Neuronal stem cell (in vitro differentiated cells): Measurements from ENCODE around the gene PPP1R8.

Experiments used
- DNase-seq: peaks from one replicate; pipeline ENCODE4 v3.0.0-alpha.2; 2013; ENCODE audit warnings: low spot score
- H2AFZ ChIP-seq: one replicate; pipeline ENCODE4 v1.6.1; 2013; ENCODE audit warnings: mild to moderate bottlenecking, low read length, inconsistent platforms
- H2AK5ac ChIP-seq: 2 replicates; pipeline ENCODE4 v1.6.1; 2013; ENCODE audit warnings: low read depth, mild to moderate bottlenecking, inconsistent platforms, low read length, moderate library complexity, mixed read lengths
- H2BK120ac ChIP-seq: 2 replicates; pipeline ENCODE4 v1.6.1; 2013; ENCODE audit warnings: low read depth, mild to moderate bottlenecking, inconsistent platforms, low read length, moderate library complexity, mixed read lengths
- H2BK12ac ChIP-seq: one replicate; pipeline ENCODE4 v1.6.1; 2013; ENCODE audit warnings: low read length, inconsistent platforms
- H2BK15ac ChIP-seq: 2 replicates; pipeline ENCODE4 v1.6.1; 2013; ENCODE audit warnings: mild to moderate bottlenecking, low read length, inconsistent platforms, mixed read lengths
- H2BK5ac ChIP-seq: one replicate; pipeline ENCODE4 v1.6.1; 2013; ENCODE audit warnings: inconsistent platforms, mild to moderate bottlenecking, low read length, moderate library complexity
- H3K14ac ChIP-seq: one replicate; pipeline ENCODE4 v1.6.1; 2013; ENCODE audit warnings: low read length, inconsistent platforms
- H3K18ac ChIP-seq: 2 replicates; pipeline ENCODE4 v1.6.1; 2013; ENCODE audit warnings: low read length, inconsistent platforms
- H3K23ac ChIP-seq: 2 replicates; pipeline ENCODE4 v1.6.1; 2013; ENCODE audit warnings: low read depth, mild to moderate bottlenecking, mixed read lengths, low read length, inconsistent platforms; ENCODE audit not compliant: poor library complexity
- H3K27ac ChIP-seq: replicated peaks from 3 replicates; pipeline ENCODE4 v1.5.1; 2013; ENCODE audit warnings: low read length, inconsistent platforms
- H3K27me3 ChIP-seq, 3 experiments: 2 replicates each; pipeline ENCODE4 v1.6.1; 2013; ENCODE audit warnings: low read length in 3 of 3, mild to moderate bottlenecking in 2 of 3, inconsistent platforms in 1 of 3, low read depth in 1 of 3, mixed read lengths in 1 of 3, moderate library complexity in 1 of 3; ENCODE audit not compliant: control insufficient read depth in 3 of 3, insufficient read depth in 3 of 3
- H3K36me3 ChIP-seq, 2 donors: replicated peaks in 1 of 2; 2 replicates each; pipeline ENCODE4 v1.6.1; 2013; ENCODE audit warnings: low read length in 2 of 2; ENCODE audit not compliant: control insufficient read depth in 2 of 2, insufficient read depth in 2 of 2
- H3K4ac ChIP-seq: 2 replicates; pipeline ENCODE4 v1.6.1; 2013; ENCODE audit warnings: inconsistent platforms, mild to moderate bottlenecking, low read length, moderate library complexity
- H3K4me1 ChIP-seq, 2 donors: 1 replicate in 1 of 2; 2 replicates in 1 of 2; pipeline ENCODE4 v1.6.1; 2013; ENCODE audit warnings: low read length in 2 of 2, low read depth in 1 of 2; ENCODE audit not compliant: control insufficient read depth in 2 of 2, insufficient read depth in 1 of 2
- H3K4me2 ChIP-seq: one replicate; pipeline ENCODE4 v1.6.1; 2013; ENCODE audit warnings: mild to moderate bottlenecking, low read length, inconsistent platforms; ENCODE audit not compliant: insufficient read depth, poor library complexity, severe bottlenecking
- H3K4me3 ChIP-seq, 2 donors: 2 replicates each; pipeline ENCODE4 v1.5.1; 2013; ENCODE audit warnings: low read length in 2 of 2, mild to moderate bottlenecking in 2 of 2, inconsistent platforms in 1 of 2, moderate library complexity in 1 of 2
- H3K79me1 ChIP-seq: one replicate; pipeline ENCODE4 v1.6.1; 2013; ENCODE audit warnings: low read depth, mild to moderate bottlenecking, inconsistent platforms, low read length, moderate library complexity
- H3K9ac ChIP-seq: one replicate; pipeline ENCODE4 v1.6.1; 2013; ENCODE audit warnings: mild to moderate bottlenecking, low read depth, low read length, inconsistent platforms; ENCODE audit not compliant: poor library complexity
- H3K9me3 ChIP-seq, 2 donors: replicated peaks in 1 of 2; 2 replicates each; pipeline versions ENCODE3 to v1.6.1; 2013; ENCODE audit warnings: low read length in 2 of 2, mild to moderate bottlenecking in 2 of 2, inconsistent platforms in 1 of 2, low read depth in 1 of 2, mixed read lengths in 1 of 2, moderate library complexity in 1 of 2; ENCODE audit not compliant: control insufficient read depth in 2 of 2, insufficient read depth in 1 of 2
- H4K8ac ChIP-seq: one replicate; pipeline ENCODE4 v1.6.1; 2013; ENCODE audit warnings: low read depth, mild to moderate bottlenecking, inconsistent platforms, low read length, moderate library complexity
- H4K91ac ChIP-seq: one replicate; pipeline ENCODE4 v1.6.1; 2013; ENCODE audit warnings: low read length, low read depth, mild to moderate bottlenecking, inconsistent platforms; ENCODE audit not compliant: poor library complexity
- WGBS, 2 donors: extraction: QIAGEN DNeasy Blood & Tissue Kit; methylation state at CpG; one replicate each; pipeline ENCODE4 v1.1.7; 2013; ENCODE audit warnings: missing lambda C conversion rate in 2 of 2, mixed read lengths in 1 of 2; ENCODE audit not compliant: insufficient read length in 2 of 2, insufficient replicate concordance in 1 of 2; ENCODE audit errors: extremely low coverage in 2 of 2; 5-methylcytosine and 5-hydroxymethylcytosine counted together

Gene PPP1R8

GRCh38 chr1:27876341-27877114 is 45.9 kb downstream of the PPP1R8 start:
- Histone ChIP-seq H3K14ac (peak overlapping the region; percentile 4), H3K9ac (peak overlapping the region; percentile 63), H4K91ac (no peak overlapping the region), H2BK120ac (no peak overlapping the region), H3K4me2 (no peak overlapping the region), H3K9me3 (no peaks in the 10 kb centered on the region), H3K23ac (peak overlapping the region; percentile 52), H3K18ac (peak overlapping the region; percentile 59), H3K27ac (no peak overlapping the region), H4K8ac (no peak overlapping the region), H3K4me1 (peaks cover 4 to 5% of the 10 kb centered on the region in 2 donors), H3K27me3 (peaks cover 4 to 14% (median 12%) of the 10 kb centered on the region in 3 experiments), H3K36me3 (no peaks in the 10 kb centered on the region), H2AFZ (no peak overlapping the region), H3K79me1 (no peaks in the 10 kb centered on the region), H3K4ac (peak overlapping the region; percentile 76), H2AK5ac (no peak overlapping the region), H2BK5ac (no peak overlapping the region), H2BK15ac (no peak overlapping the region), H3K4me3 (no peak overlapping the region), H2BK12ac (peak overlapping the region; percentile 63)
- WGBS, 2 donors: no CpG with 5 or more reads among the region's 18 CpGs
- DNase-seq: no peak

GRCh38 chr1:27877115-27877416 is 46.5 kb downstream of the PPP1R8 start:
- no peak overlapping the region for H3K27ac ChIP-seq
- DNase-seq: no peak
- WGBS, 2 donors: no CpG with 5 or more reads among the region's 2 CpGs
- no peaks in the 10 kb centered on the region for H3K9me3 ChIP-seq
- no peak overlapping the region for H2BK15ac ChIP-seq
- H3K9ac ChIP-seq: no peak overlapping the region
- peaks cover 4 to 14% (median 12%) of the 10 kb centered on the region in 3 experiments for H3K27me3 ChIP-seq
- no peak overlapping the region for H2AFZ ChIP-seq
- no peak overlapping the region for H3K14ac ChIP-seq
- no peaks in the 10 kb centered on the region for H3K36me3 ChIP-seq
- H3K4me3 ChIP-seq: no peak overlapping the region
- no peak overlapping the region for H4K8ac ChIP-seq
- H3K18ac ChIP-seq: no peak overlapping the region
- no peaks in the 10 kb centered on the region for H3K79me1 ChIP-seq
- peaks cover 4 to 5% of the 10 kb centered on the region in 2 donors for H3K4me1 ChIP-seq
- no peak overlapping the region for H2BK12ac ChIP-seq
- H3K4me2 ChIP-seq: no peak overlapping the region
- no peak overlapping the region for H3K4ac ChIP-seq
- no peak overlapping the region for H2BK120ac ChIP-seq
- no peak overlapping the region for H2AK5ac ChIP-seq
- no peak overlapping the region for H2BK5ac ChIP-seq
- H3K23ac ChIP-seq: no peak overlapping the region
- H4K91ac ChIP-seq: no peak overlapping the region

GRCh38 chr1:27878039-27878438 is 47.5 kb downstream of the PPP1R8 start:
- DNase-seq: no peak
- no peak overlapping the region for H2AFZ ChIP-seq
- no peak overlapping the region for H2BK15ac ChIP-seq
- peaks cover 1 to 8% (median 7%) of the 10 kb centered on the region in 3 experiments for H3K27me3 ChIP-seq
- H3K4me3 ChIP-seq: no peak overlapping the region
- H3K79me1 ChIP-seq: no peaks in the 10 kb centered on the region
- no CpG with 5 or more reads among the region's 4 CpGs for WGBS, 2 donors
- H2BK120ac ChIP-seq: no peak overlapping the region
- H2AK5ac ChIP-seq: no peak overlapping the region
- no peak overlapping the region for H3K27ac ChIP-seq
- H3K9me3 ChIP-seq: no peaks in the 10 kb centered on the region
- H3K4me1 ChIP-seq: peaks cover under 1 to 2% of the 10 kb centered on the region in 2 donors
- peaks cover 0 to 3% of the 10 kb centered on the region in 2 donors for H3K36me3 ChIP-seq
- no peak overlapping the region for H3K23ac ChIP-seq
- no peak overlapping the region for H3K14ac ChIP-seq
- no peak overlapping the region for H4K91ac ChIP-seq
- no peak overlapping the region for H3K4me2 ChIP-seq
- H2BK12ac ChIP-seq: no peak overlapping the region
- no peak overlapping the region for H2BK5ac ChIP-seq
- H3K4ac ChIP-seq: no peak overlapping the region
- H3K18ac ChIP-seq: no peak overlapping the region
- no peak overlapping the region for H3K9ac ChIP-seq
- H4K8ac ChIP-seq: no peak overlapping the region

- no peak overlapping the region for H3K4ac ChIP-seq
- no peak overlapping the region for H2BK5ac ChIP-seq
- H3K79me1 ChIP-seq: no peaks in the 10 kb centered on the region
- WGBS, 2 donors: no CpG with 5 or more reads among the region's 8 CpGs
- no peak overlapping the region for H4K8ac ChIP-seq
- H3K9me3 ChIP-seq: no peaks in the 10 kb centered on the region
- no peak overlapping the region for H2BK12ac ChIP-seq
- no peak overlapping the region for H3K4me3 ChIP-seq
- H3K9ac ChIP-seq: no peak overlapping the region
- H4K91ac ChIP-seq: no peak overlapping the region
- H2AK5ac ChIP-seq: no peak overlapping the region
- H3K18ac ChIP-seq: no peak overlapping the region
- no peaks in the 10 kb centered on the region for H3K27me3 ChIP-seq
- no peak overlapping the region for H3K4me2 ChIP-seq
- H2BK120ac ChIP-seq: no peak overlapping the region
- no peak overlapping the region for H3K14ac ChIP-seq
- no peak overlapping the region for H3K23ac ChIP-seq
- DNase-seq: no peak
- H3K4me1 ChIP-seq: no peaks in the 10 kb centered on the region
- peaks cover 0 to 10% of the 10 kb centered on the region in 2 donors for H3K36me3 ChIP-seq
- no peak overlapping the region for H2BK15ac ChIP-seq
- H2AFZ ChIP-seq: peak overlapping the region; percentile 46
- H3K27ac ChIP-seq: no peak overlapping the region
Measured at GRCh38 chr1:27878787-27879335, 48.3 kb downstream of the PPP1R8 start.
